GM06990 (cell line): Measurements from ENCODE around the gene SLC24A1.

Experiments used
- DNase-seq: peaks from one replicate; pipeline ENCODE4 v3.0.0-alpha.2; 2011; ENCODE audit not compliant: insufficient read length; ENCODE audit errors: extremely low read depth
- H3K27me3 ChIP-seq: replicated peaks from 2 replicates; pipeline ENCODE4 v1.6.0; 2011; ENCODE audit warnings: low read length; ENCODE audit not compliant: control insufficient read depth, insufficient read depth
- H3K36me3 ChIP-seq: 2 replicates; pipeline ENCODE4 v1.5.1; 2011; ENCODE audit warnings: low read length; ENCODE audit not compliant: control insufficient read depth, insufficient read depth
- H3K4me3 ChIP-seq: replicated peaks from 2 replicates; pipeline ENCODE4 v1.5.1; 2011; ENCODE audit warnings: low read depth, mild to moderate bottlenecking, control low read depth, low read length
- CTCF ChIP-seq: IDR thresholded peaks from 2 replicates; pipeline ENCODE4 v1.5.1; 2011; ENCODE audit warnings: low read length, control low read depth, mild to moderate bottlenecking, inconsistent platforms; ENCODE audit not compliant: insufficient read depth, poor library complexity, severe bottlenecking

Gene SLC24A1

GRCh38 chr15:65579762-65580161, 42.0 kb upstream of the SLC24A1 start:
- H3K4me3 ChIP-seq, result no peak overlapping the region
- no peaks in the 10 kb centered on the region for H3K27me3 ChIP-seq
- DNase-seq, result no peak
- H3K36me3 ChIP-seq, result peaks cover 20% of the 10 kb centered on the region
- TF ChIP-seq CTCF, result no peak

GRCh38 chr15:65580287-65580686, 41.5 kb upstream of the SLC24A1 start:
- H3K4me3 ChIP-seq, result no peak overlapping the region
- no peaks in the 10 kb centered on the region for H3K27me3 ChIP-seq
- no peak for TF ChIP-seq CTCF
- peaks cover 20% of the 10 kb centered on the region for H3K36me3 ChIP-seq
- DNase-seq, result no peak

- DNase-seq, result peak; percentile 12
- H3K4me3 ChIP-seq, result no peak overlapping the region
- H3K27me3 ChIP-seq, result no peaks in the 10 kb centered on the region
- no peak for TF ChIP-seq CTCF
- peaks cover 13% of the 10 kb centered on the region for H3K36me3 ChIP-seq
Observed at GRCh38 chr15:65583701-65584100, 38.0 kb upstream of the SLC24A1 start.

GRCh38 chr15:65584241-65584640, 37.5 kb upstream of the SLC24A1 start:
- H3K4me3 ChIP-seq, result no peak overlapping the region
- TF ChIP-seq CTCF, result no peak
- no peaks in the 10 kb centered on the region for H3K27me3 ChIP-seq
- no peak for DNase-seq
- H3K36me3 ChIP-seq, result peaks cover 9% of the 10 kb centered on the region

- DNase-seq, result no peak
Observed at GRCh38 chr15:65587094-65587493, 34.6 kb upstream of the SLC24A1 start.

More at GRCh38 chr15:65587094-65587493, 34.6 kb upstream of the SLC24A1 start:
- Histone ChIP-seq H3K4me3 (no peak overlapping the region), H3K27me3 (no peaks in the 10 kb centered on the region), H3K36me3 (peaks cover 6% of the 10 kb centered on the region)
- TF ChIP-seq CTCF, result no peak
